Middle frontal gyrus (tissue), 1 donor: ENCODE measurements around the gene RASAL1.

Experiments
- DNase-seq: peaks from one replicate; pipeline ENCODE4 v3.0.0-alpha.2; 2015; ENCODE audit warnings: low spot score; ENCODE audit errors: extremely low spot score

Gene RASAL1

GRCh38 chr12:113135178-113136127 lies at the start of gene RASAL1:
Gene RASAL1 (minus strand): TSS chr12:113135761. CDS start chr12:113135462, 299 bp downstream.
- no peak for DNase-seq

GRCh38 chr12:113184900-113185179 lies 49.3 kb upstream of the RASAL1 start:
- peak; percentile 81 for DNase-seq

- no peak for DNase-seq
Observed at GRCh38 chr12:113184098-113184899, 48.7 kb upstream of the RASAL1 start.

- DNase-seq: no peak
Observed at GRCh38 chr12:113183030-113183589, 47.5 kb upstream of the RASAL1 start.

GRCh38 chr12:113181975-113182374 lies 46.4 kb upstream of the RASAL1 start:
- no peak for DNase-seq

GRCh38 chr12:113180333-113180732 lies 44.8 kb upstream of the RASAL1 start:
- no peak for DNase-seq

GRCh38 chr12:113179023-113179422 lies 43.5 kb upstream of the RASAL1 start:
- DNase-seq: no peak

- peak; percentile 51 for DNase-seq
Observed at GRCh38 chr12:113174461-113175384, 39.2 kb upstream of the RASAL1 start.

GRCh38 chr12:113173081-113173698 lies 37.6 kb upstream of the RASAL1 start:
- DNase-seq: no peak

- no peak for DNase-seq
Observed at GRCh38 chr12:113172185-113172584, 36.6 kb upstream of the RASAL1 start.

- no peak for DNase-seq
Observed at GRCh38 chr12:113171543-113171942, 36.0 kb upstream of the RASAL1 start.

- no peak for DNase-seq
Observed at GRCh38 chr12:113170926-113171325, 35.4 kb upstream of the RASAL1 start.

GRCh38 chr12:113170457-113170856 lies 34.9 kb upstream of the RASAL1 start:
- DNase-seq: no peak

GRCh38 chr12:113169697-113170096 lies 34.1 kb upstream of the RASAL1 start:
- no peak for DNase-seq

- no peak for DNase-seq
Observed at GRCh38 chr12:113167868-113168267, 32.3 kb upstream of the RASAL1 start.

- no peak for DNase-seq
Observed at GRCh38 chr12:113165521-113166450, 30.2 kb upstream of the RASAL1 start.

- DNase-seq: no peak
Observed at GRCh38 chr12:113164014-113164413, 28.5 kb upstream of the RASAL1 start.

- no peak for DNase-seq
Observed at GRCh38 chr12:113163030-113163360, 27.4 kb upstream of the RASAL1 start.
